Vagina (tissue), 2 donors: Measurements from ENCODE around the gene TRIM46.

ENCODE experiments used
- POLR2AphosphoS5 ChIP-seq, 2 donors: sonication (generic); formaldehyde crosslinking; IDR thresholded peaks; one replicate each; pipeline ENCODE4 v1.9.0; 2017; ENCODE audit warnings: antibody characterized with exemption in 2 of 2, mild to moderate bottlenecking in 2 of 2, low read depth in 1 of 2; ENCODE audit not compliant: insufficient read depth in 1 of 2
- TF ChIP-seq, protein P1 (sequence below), 3 experiments: fragments of 450-650 bp in 2 of 3; fragments of 200-600 bp in 1 of 3; sonication (generic) in 1 of 3; IDR thresholded peaks; one replicate each; pipeline ENCODE4 v1.5.1; 2017 to 2019; ENCODE audit warnings: antibody characterized with exemption in 3 of 3, mild to moderate bottlenecking in 2 of 3, moderate library complexity in 2 of 3

DNA sequence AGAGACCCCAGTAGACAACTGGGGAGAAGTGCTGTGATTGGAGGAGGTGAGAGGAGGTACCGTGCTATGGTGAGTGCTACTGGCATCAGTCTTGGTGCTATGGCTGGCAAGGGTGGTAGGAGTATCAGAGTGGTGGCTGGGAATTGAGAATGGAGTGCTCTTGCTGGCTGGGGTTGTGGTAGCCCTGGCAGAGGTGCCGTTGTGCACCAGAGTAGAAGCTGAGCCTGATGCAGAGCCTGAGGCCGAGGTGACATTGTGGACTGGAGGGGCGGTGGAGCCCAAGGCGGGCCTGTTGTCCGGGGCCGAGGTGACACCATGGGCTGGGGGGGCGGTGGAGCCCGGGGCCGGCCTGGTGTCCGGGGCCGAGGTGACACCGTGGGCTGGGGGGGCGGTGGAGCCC lies 14.6 kb downstream of the TRIM46 start:
- TF ChIP-seq, protein P1, sequence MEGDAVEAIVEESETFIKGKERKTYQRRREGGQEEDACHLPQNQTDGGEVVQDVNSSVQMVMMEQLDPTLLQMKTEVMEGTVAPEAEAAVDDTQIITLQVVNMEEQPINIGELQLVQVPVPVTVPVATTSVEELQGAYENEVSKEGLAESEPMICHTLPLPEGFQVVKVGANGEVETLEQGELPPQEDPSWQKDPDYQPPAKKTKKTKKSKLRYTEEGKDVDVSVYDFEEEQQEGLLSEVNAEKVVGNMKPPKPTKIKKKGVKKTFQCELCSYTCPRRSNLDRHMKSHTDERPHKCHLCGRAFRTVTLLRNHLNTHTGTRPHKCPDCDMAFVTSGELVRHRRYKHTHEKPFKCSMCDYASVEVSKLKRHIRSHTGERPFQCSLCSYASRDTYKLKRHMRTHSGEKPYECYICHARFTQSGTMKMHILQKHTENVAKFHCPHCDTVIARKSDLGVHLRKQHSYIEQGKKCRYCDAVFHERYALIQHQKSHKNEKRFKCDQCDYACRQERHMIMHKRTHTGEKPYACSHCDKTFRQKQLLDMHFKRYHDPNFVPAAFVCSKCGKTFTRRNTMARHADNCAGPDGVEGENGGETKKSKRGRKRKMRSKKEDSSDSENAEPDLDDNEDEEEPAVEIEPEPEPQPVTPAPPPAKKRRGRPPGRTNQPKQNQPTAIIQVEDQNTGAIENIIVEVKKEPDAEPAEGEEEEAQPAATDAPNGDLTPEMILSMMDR (IDR thresholded peaks at IDR 0.05): no peak
- TF ChIP-seq POLR2AphosphoS5 (IDR thresholded peaks at IDR 0.05; ENCODE audit: insufficient read depth in 1 of 2, low read depth in 1 of 2): no peak
